ENCODE data around the gene LCMT1. TPM values are rescaled to one million over a fixed set of nuclear protein-coding genes. Genes with fewer than 3 reads are reported as not detected.

LCMT1 gene
- polyA plus RNA-seq, 1 donor from 2014 or later: 45.5 TPM

GRCh38 chr16:25161753-25162367, 50.3 kb downstream of the LCMT1 start:
- peaks cover 10% of the 10 kb centered on the region for H3K36me3 ChIP-seq (ENCODE audit: insufficient read depth, low read length)

GRCh38 chr16:25163683-25164082, 52.1 kb downstream of the LCMT1 start:
- TF ChIP-seq CTCF (IDR thresholded peaks at IDR 0.05; ENCODE audit: poor library complexity, severe bottlenecking) (no peak), REST (IDR thresholded peaks at IDR 0.05; ENCODE audit: borderline replicate concordance) (no peak), EP300 (conservative IDR thresholded peaks at IDR 0.05; ENCODE audit: poor library complexity, severe bottlenecking) (no peak), POLR2AphosphoS5 (IDR thresholded peaks at IDR 0.05) (no peak)
- no peaks in the 10 kb centered on the region for H3K79me2 ChIP-seq (replicated peaks; ENCODE audit: insufficient read depth, low read length)
- H3K4me3 ChIP-seq (ENCODE audit: low read length): no peak overlapping the region
- no peak overlapping the region for H2AFZ ChIP-seq (ENCODE audit: low read depth, low read length)
- no peaks in the 10 kb centered on the region for H3F3A ChIP-seq (ENCODE audit: insufficient read depth, low read length, poor library complexity, severe bottlenecking)
- H3K4me2 ChIP-seq (ENCODE audit: low read length): no peak overlapping the region
- H3K27me3 ChIP-seq (ENCODE audit: insufficient read depth, low read depth, low read length): no peaks in the 10 kb centered on the region
- peaks cover 14% of the 10 kb centered on the region for H3K36me3 ChIP-seq (ENCODE audit: insufficient read depth, low read length)
- H3K9me2 ChIP-seq (ENCODE audit: insufficient read depth, low read length): no peaks in the 10 kb centered on the region
- no peaks in the 10 kb centered on the region for H4K20me1 ChIP-seq (ENCODE audit: insufficient read depth)
- no peak overlapping the region for H3K9ac ChIP-seq (ENCODE audit: low read length)
- H3K9me3 ChIP-seq (ENCODE audit: low read length): no peaks in the 10 kb centered on the region
- H3K27ac ChIP-seq (ENCODE audit: low read length): no peak overlapping the region

More at GRCh38 chr16:25161753-25162367, 50.3 kb downstream of the LCMT1 start:
- no peaks in the 10 kb centered on the region for H3F3A ChIP-seq (ENCODE audit: insufficient read depth, low read length, poor library complexity, severe bottlenecking)
- H3K9ac ChIP-seq (ENCODE audit: low read length): no peak overlapping the region
- H3K79me2 ChIP-seq (replicated peaks; ENCODE audit: insufficient read depth, low read length): no peaks in the 10 kb centered on the region
- no peak overlapping the region for H2AFZ ChIP-seq (ENCODE audit: low read depth, low read length)
- no peak overlapping the region for H3K4me2 ChIP-seq (ENCODE audit: low read length)
- no peaks in the 10 kb centered on the region for H4K20me1 ChIP-seq (ENCODE audit: insufficient read depth)
- no peaks in the 10 kb centered on the region for H3K27me3 ChIP-seq (ENCODE audit: insufficient read depth, low read depth, low read length)
- no peaks in the 10 kb centered on the region for H3K9me3 ChIP-seq (ENCODE audit: low read length)
- no peaks in the 10 kb centered on the region for H3K9me2 ChIP-seq (ENCODE audit: insufficient read depth, low read length)
- H3K27ac ChIP-seq (ENCODE audit: low read length): no peak overlapping the region
- TF ChIP-seq MXI1 (conservative IDR thresholded peaks at IDR 0.05; ENCODE audit: poor library complexity, severe bottlenecking) (no peak), CTCF (IDR thresholded peaks at IDR 0.05; ENCODE audit: poor library complexity, severe bottlenecking) (no peak), EP300 (conservative IDR thresholded peaks at IDR 0.05; ENCODE audit: poor library complexity, severe bottlenecking) (no peak), POLR2AphosphoS5 (IDR thresholded peaks at IDR 0.05) (no peak)
- no peak overlapping the region for H3K4me3 ChIP-seq (ENCODE audit: low read length)

All from neural cell (in vitro differentiated cells).